Measurements from ENCODE around the gene OGDH. TPM values are rescaled to one million over a fixed set of nuclear protein-coding genes. Genes with fewer than 3 reads are reported as not detected.

Gene OGDH
- total RNA-seq, 1 donor from 2014 or later = 62.0 TPM

DNA sequence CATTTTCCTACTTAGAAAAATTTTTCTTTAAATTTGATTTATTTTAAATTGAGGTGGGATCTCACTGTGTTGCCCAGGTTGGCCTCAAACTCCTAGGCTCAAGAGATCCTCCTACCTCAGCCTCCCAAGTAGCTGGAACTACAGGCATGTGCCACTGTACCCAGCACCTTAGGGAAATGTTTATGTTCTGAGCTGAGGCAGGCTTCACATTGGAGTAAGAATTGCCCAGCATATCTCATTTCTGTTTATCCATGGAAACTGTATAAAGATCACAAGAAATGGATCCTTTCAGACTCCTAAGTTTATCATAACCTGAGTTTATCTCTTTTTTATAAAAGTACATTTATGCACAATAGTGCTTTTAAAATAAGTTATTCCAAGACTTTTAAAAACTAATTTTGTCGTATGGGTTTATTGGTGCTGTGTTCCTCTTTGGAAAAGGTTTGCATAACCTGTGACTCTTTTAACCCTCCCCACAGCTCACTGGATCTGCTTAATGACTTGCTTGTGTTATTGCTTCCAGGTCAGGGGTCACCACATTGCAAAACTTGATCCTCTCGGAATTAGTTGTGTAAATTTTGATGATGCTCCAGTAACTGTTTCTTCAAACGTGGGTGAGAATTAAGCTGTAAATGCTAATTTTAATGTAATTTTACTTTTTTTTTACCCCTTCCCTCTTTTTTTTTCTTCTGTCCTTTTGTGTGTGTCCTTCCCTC, 40.7 kb downstream of the OGDH start:
- TF ChIP-seq, protein P1, sequence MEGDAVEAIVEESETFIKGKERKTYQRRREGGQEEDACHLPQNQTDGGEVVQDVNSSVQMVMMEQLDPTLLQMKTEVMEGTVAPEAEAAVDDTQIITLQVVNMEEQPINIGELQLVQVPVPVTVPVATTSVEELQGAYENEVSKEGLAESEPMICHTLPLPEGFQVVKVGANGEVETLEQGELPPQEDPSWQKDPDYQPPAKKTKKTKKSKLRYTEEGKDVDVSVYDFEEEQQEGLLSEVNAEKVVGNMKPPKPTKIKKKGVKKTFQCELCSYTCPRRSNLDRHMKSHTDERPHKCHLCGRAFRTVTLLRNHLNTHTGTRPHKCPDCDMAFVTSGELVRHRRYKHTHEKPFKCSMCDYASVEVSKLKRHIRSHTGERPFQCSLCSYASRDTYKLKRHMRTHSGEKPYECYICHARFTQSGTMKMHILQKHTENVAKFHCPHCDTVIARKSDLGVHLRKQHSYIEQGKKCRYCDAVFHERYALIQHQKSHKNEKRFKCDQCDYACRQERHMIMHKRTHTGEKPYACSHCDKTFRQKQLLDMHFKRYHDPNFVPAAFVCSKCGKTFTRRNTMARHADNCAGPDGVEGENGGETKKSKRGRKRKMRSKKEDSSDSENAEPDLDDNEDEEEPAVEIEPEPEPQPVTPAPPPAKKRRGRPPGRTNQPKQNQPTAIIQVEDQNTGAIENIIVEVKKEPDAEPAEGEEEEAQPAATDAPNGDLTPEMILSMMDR (conservative IDR thresholded peaks at IDR 0.05; ENCODE audit: low read depth, low read length) = no peak
- no peak for DNase-seq (ENCODE audit: low read depth)
- no peak overlapping the region for H3K4me3 ChIP-seq (ENCODE audit: low read depth, low read length)

DNA sequence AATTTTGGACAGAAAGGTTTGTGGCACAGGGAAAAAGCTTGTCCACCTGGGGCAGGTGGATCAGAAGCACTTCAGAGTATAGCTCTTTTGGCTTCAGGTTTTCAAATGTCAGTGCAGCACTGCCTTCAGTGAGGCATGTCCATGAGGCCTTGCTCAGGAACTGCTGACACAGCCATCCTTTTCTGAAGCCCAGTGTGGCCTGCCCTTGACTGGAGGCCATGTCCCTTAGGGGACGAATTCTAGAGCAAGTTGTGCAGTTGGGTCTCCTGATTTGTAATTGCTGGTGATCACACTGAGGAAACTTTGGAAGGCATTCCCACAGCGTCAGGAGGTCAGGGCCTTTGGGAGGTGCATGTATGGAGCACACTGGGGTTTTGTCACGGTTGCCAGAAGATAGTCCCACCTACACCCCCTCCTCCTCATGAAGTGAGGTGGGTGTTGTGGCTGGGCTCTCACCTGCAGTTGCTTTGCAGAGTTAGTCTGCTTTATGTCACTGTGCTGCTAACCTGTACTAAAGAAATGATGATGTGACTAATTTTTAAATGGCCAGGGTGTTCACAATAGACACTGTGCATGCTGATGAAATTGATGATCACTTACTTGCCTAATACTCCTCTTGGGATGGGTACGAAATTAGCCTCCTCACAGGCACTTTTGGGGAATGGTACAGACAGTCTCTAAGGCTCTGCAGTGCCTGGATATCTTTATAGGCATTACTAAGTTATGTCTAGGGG, 41.7 kb downstream of the OGDH start:
- TF ChIP-seq, protein P1 (conservative IDR thresholded peaks at IDR 0.05; ENCODE audit: low read depth, low read length) = no peak
- no peak overlapping the region for H3K4me3 ChIP-seq (ENCODE audit: low read depth, low read length)
- no peak for DNase-seq (ENCODE audit: low read depth)

DNA sequence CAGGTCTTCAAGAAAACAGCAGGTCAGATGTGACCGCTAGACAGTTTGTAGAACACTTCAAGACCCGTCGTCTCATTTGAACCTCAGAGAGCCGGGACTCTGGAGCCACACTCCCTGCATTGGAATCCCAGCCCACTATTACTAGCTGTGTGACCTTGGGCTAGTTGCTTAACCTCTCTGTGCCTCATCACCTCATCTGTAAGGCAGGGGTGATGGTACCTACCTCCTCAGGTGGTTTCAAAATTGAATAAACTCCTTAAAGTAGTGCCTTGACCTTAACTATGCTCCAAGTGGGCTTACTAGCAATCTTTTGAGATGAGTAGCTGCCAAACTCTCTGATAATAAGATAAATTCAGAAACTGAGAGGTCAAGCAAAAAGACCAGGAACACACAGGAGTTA, 43.8 kb downstream of the OGDH start:
- DNase-seq (ENCODE audit: low read depth) = no peak
- TF ChIP-seq, protein P1 (conservative IDR thresholded peaks at IDR 0.05; ENCODE audit: low read depth, low read length) = no peak
- no peak overlapping the region for H3K4me3 ChIP-seq (ENCODE audit: low read depth, low read length)

DNA sequence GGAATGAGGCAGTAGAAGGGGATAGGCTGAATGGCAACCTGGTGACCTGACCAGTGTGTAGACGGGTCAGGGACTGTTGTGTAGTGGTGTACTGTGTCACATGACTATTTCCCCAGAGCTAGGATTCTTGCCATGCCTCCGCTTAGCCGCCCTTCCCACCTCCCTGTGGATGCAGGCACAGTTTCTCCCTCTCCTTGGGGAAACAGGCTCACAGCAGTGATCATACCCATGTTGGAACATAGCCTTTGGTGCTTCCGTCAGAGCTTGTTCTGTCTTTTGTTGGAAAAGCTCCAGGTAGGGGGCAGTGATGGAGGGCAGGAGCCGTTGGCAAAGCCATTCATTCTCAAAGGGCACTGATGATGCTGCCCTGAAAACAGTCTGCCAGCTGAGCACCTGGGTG, 44.3 kb downstream of the OGDH start:
- TF ChIP-seq, protein P1 (conservative IDR thresholded peaks at IDR 0.05; ENCODE audit: low read depth, low read length) = no peak
- no peak overlapping the region for H3K4me3 ChIP-seq (ENCODE audit: low read depth, low read length)
- DNase-seq (ENCODE audit: low read depth) = no peak

DNA sequence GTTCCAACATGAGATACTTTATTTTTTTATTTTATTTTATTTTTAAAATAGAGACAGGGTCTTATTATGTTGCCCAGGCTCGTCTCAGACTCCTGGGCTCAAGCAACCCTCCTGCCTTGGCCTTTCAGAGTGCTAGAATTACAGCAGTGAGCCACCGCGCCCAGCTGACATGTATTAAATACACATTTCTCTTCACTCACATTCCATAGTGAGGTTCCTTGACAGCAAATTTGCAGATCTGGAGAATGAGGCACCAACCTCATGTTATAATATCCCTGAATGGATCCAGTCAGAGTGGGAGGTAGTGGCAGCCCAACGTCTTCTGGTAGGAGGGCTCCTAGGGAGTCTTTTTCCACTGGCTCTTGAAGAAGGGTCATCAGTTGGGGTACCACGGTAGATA, 46.1 kb downstream of the OGDH start:
- DNase-seq (ENCODE audit: low read depth) = no peak
- H3K4me3 ChIP-seq (ENCODE audit: low read depth, low read length) = no peak overlapping the region
- TF ChIP-seq, protein P1 (conservative IDR thresholded peaks at IDR 0.05; ENCODE audit: low read depth, low read length) = no peak

DNA sequence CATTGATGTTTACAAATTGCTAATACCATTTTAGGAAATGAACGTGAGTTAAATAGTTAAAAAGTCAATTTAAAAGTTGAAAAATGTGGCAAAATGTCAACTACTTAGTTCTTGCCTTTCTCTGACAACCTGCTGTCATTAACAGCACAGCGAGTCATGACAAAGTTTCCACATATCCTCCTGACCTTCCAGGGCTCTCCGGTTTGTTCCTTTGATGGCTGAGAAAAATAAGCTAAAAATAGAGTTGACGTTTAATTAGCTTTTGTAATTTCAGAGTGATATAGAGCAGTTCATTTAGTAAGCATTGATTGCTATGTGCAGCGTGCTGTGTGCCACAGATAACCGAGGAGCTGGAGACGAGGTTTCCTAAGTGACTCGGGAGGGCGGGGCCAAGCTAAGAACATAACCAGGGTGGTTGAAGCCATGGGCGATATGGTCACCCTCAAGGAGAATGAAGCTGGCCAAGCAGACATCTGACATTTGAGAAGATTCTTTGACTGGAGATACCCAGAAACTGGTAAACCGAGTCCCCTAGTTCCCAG, 47.9 kb downstream of the OGDH start:
- DNase-seq (ENCODE audit: low read depth) = no peak
- TF ChIP-seq, protein P1 (conservative IDR thresholded peaks at IDR 0.05; ENCODE audit: low read depth, low read length) = no peak

More for the DNA sequence above, 47.9 kb downstream of the OGDH start:
- no peak overlapping the region for H3K4me3 ChIP-seq (ENCODE audit: low read depth, low read length)

Data from epithelial cell of proximal tubule (primary cell).